IPS-18a (cell line): Measurements from ENCODE around the gene GSTO2.

Source experiments
- H3K27ac ChIP-seq: one replicate; pipeline ENCODE4 v1.5.1; 2013; ENCODE audit warnings: low read length
- H3K27me3 ChIP-seq: one replicate; pipeline ENCODE4 v1.6.1; 2013; ENCODE audit warnings: mild to moderate bottlenecking, low read length; ENCODE audit not compliant: control insufficient read depth, insufficient read depth
- H3K36me3 ChIP-seq: one replicate; pipeline ENCODE4 v1.6.1; 2013; ENCODE audit warnings: low read depth, low read length; ENCODE audit not compliant: control insufficient read depth
- H3K4me1 ChIP-seq: one replicate; pipeline ENCODE4 v1.6.1; 2013; ENCODE audit warnings: low read depth, low read length; ENCODE audit not compliant: control insufficient read depth
- H3K4me3 ChIP-seq: one replicate; pipeline ENCODE4 v1.5.1; 2013; ENCODE audit warnings: low read length
- H3K9ac ChIP-seq: one replicate; pipeline ENCODE4 v1.6.1; 2013; ENCODE audit warnings: mild to moderate bottlenecking, low read length, moderate library complexity
- H3K9me3 ChIP-seq: one replicate; pipeline ENCODE4 v1.6.1; 2013; ENCODE audit warnings: low read depth, low read length; ENCODE audit not compliant: control insufficient read depth

GSTO2 gene

GRCh38 chr10:104268713-104269645, at the start of gene GSTO2:
GSTO2 (plus strand) TSS chr10:104269184; CDS start chr10:104274916, 5,732 bp downstream.
- peak within 1 kb of the TSS; percentile 74 for H3K27ac ChIP-seq
- peaks cover 2% of the 10 kb centered on the region for H3K27me3 ChIP-seq
- H3K36me3 ChIP-seq: peaks cover 17% of the 10 kb centered on the region
- H3K9me3 ChIP-seq: no peaks in the 10 kb centered on the region
- H3K9ac ChIP-seq: peak within 1 kb of the TSS; percentile 87
- H3K4me3 ChIP-seq: peak within 1 kb of the TSS; percentile 80
- H3K4me1 ChIP-seq: no peaks in the 10 kb centered on the region

- Histone ChIP-seq H3K9me3 (no peaks in the 10 kb centered on the region), H3K4me1 (no peaks in the 10 kb centered on the region), H3K4me3 (no peak overlapping the region), H3K27ac (no peak overlapping the region), H3K9ac (no peak overlapping the region), H3K27me3 (no peaks in the 10 kb centered on the region), H3K36me3 (no peaks in the 10 kb centered on the region)
Observed at GRCh38 chr10:104220522-104220921, 48.5 kb upstream of the GSTO2 start.

GRCh38 chr10:104223304-104223703, 45.7 kb upstream of the GSTO2 start:
- no peaks in the 10 kb centered on the region for H3K9me3 ChIP-seq
- no peak overlapping the region for H3K9ac ChIP-seq
- no peak overlapping the region for H3K27ac ChIP-seq
- H3K4me3 ChIP-seq: no peak overlapping the region
- H3K27me3 ChIP-seq: no peaks in the 10 kb centered on the region
- no peaks in the 10 kb centered on the region for H3K36me3 ChIP-seq
- no peaks in the 10 kb centered on the region for H3K4me1 ChIP-seq

GRCh38 chr10:104230490-104230889, 38.5 kb upstream of the GSTO2 start:
- peaks cover 13% of the 10 kb centered on the region for H3K27me3 ChIP-seq
- no peak overlapping the region for H3K9ac ChIP-seq
- no peaks in the 10 kb centered on the region for H3K36me3 ChIP-seq
- H3K4me1 ChIP-seq: no peaks in the 10 kb centered on the region
- no peak overlapping the region for H3K27ac ChIP-seq
- no peak overlapping the region for H3K4me3 ChIP-seq
- no peaks in the 10 kb centered on the region for H3K9me3 ChIP-seq

GRCh38 chr10:104231784-104232612, 37.0 kb upstream of the GSTO2 start, which contains the start of gene CFAP43:
CFAP43 (minus strand) TSS chr10:104232364; CDS start chr10:104232246, 118 bp downstream.
- no peaks in the 10 kb centered on the region for H3K36me3 ChIP-seq
- H3K9ac ChIP-seq: peak within 1 kb of the TSS; percentile 77
- peaks cover 13% of the 10 kb centered on the region for H3K27me3 ChIP-seq
- H3K9me3 ChIP-seq: peaks cover 5% of the 10 kb centered on the region
- peak within 1 kb of the TSS; percentile 9 for H3K27ac ChIP-seq
- H3K4me3 ChIP-seq: peak within 1 kb of the TSS; percentile 75
- no peaks in the 10 kb centered on the region for H3K4me1 ChIP-seq

GRCh38 chr10:104232613-104233102, 36.3 kb upstream of the GSTO2 start:
- H3K4me1 ChIP-seq: no peaks in the 10 kb centered on the region
- no peak overlapping the region for H3K27ac ChIP-seq
- H3K36me3 ChIP-seq: no peaks in the 10 kb centered on the region
- peak overlapping the region; percentile 75 for H3K4me3 ChIP-seq
- H3K9me3 ChIP-seq: peaks cover 5% of the 10 kb centered on the region
- peaks cover 13% of the 10 kb centered on the region for H3K27me3 ChIP-seq
- peak overlapping the region; percentile 77 for H3K9ac ChIP-seq

- H3K4me3 ChIP-seq: no peak overlapping the region
- no peak overlapping the region for H3K9ac ChIP-seq
- H3K27me3 ChIP-seq: peaks cover 13% of the 10 kb centered on the region
- H3K9me3 ChIP-seq: peaks cover 5% of the 10 kb centered on the region
- no peaks in the 10 kb centered on the region for H3K4me1 ChIP-seq
- no peak overlapping the region for H3K27ac ChIP-seq
- no peaks in the 10 kb centered on the region for H3K36me3 ChIP-seq
Observed at GRCh38 chr10:104233817-104234216, 35.2 kb upstream of the GSTO2 start.

GRCh38 chr10:104234934-104235333, 34.0 kb upstream of the GSTO2 start:
- H3K9ac ChIP-seq: no peak overlapping the region
- H3K4me3 ChIP-seq: no peak overlapping the region
- H3K9me3 ChIP-seq: peaks cover 5% of the 10 kb centered on the region
- H3K4me1 ChIP-seq: no peaks in the 10 kb centered on the region
- H3K27ac ChIP-seq: no peak overlapping the region
- H3K27me3 ChIP-seq: peaks cover 13% of the 10 kb centered on the region
- no peaks in the 10 kb centered on the region for H3K36me3 ChIP-seq

GRCh38 chr10:104235801-104236200, 33.2 kb upstream of the GSTO2 start:
- peaks cover 5% of the 10 kb centered on the region for H3K9me3 ChIP-seq
- H3K27ac ChIP-seq: no peak overlapping the region
- H3K9ac ChIP-seq: no peak overlapping the region
- no peak overlapping the region for H3K4me3 ChIP-seq
- no peaks in the 10 kb centered on the region for H3K36me3 ChIP-seq
- no peaks in the 10 kb centered on the region for H3K4me1 ChIP-seq
- peaks cover 9% of the 10 kb centered on the region for H3K27me3 ChIP-seq

GRCh38 chr10:104240078-104240477, 28.9 kb upstream of the GSTO2 start:
- Histone ChIP-seq H3K4me1 (no peaks in the 10 kb centered on the region), H3K4me3 (no peak overlapping the region), H3K9me3 (peaks cover 5% of the 10 kb centered on the region), H3K27me3 (no peaks in the 10 kb centered on the region), H3K9ac (no peak overlapping the region), H3K36me3 (no peaks in the 10 kb centered on the region), H3K27ac (no peak overlapping the region)

- Histone ChIP-seq H3K4me1 (no peaks in the 10 kb centered on the region), H3K4me3 (no peak overlapping the region), H3K36me3 (no peaks in the 10 kb centered on the region), H3K9me3 (no peaks in the 10 kb centered on the region), H3K27ac (no peak overlapping the region), H3K27me3 (no peaks in the 10 kb centered on the region), H3K9ac (no peak overlapping the region)
Observed at GRCh38 chr10:104242545-104242944, 26.4 kb upstream of the GSTO2 start.
